EH (cell line): ENCODE results near the gene CACNA1B.
"Not testable (repeated sequence)": the region's sequence is repeated elsewhere in the genome, so short reads cannot be mapped to it uniquely, and the experiment has no call there.

Source experiments
- DNase-seq: peaks from one replicate; pipeline ENCODE4 v3.0.0-alpha.2; 2015; ENCODE audit warnings: low read depth

The CACNA1B gene

DNA sequence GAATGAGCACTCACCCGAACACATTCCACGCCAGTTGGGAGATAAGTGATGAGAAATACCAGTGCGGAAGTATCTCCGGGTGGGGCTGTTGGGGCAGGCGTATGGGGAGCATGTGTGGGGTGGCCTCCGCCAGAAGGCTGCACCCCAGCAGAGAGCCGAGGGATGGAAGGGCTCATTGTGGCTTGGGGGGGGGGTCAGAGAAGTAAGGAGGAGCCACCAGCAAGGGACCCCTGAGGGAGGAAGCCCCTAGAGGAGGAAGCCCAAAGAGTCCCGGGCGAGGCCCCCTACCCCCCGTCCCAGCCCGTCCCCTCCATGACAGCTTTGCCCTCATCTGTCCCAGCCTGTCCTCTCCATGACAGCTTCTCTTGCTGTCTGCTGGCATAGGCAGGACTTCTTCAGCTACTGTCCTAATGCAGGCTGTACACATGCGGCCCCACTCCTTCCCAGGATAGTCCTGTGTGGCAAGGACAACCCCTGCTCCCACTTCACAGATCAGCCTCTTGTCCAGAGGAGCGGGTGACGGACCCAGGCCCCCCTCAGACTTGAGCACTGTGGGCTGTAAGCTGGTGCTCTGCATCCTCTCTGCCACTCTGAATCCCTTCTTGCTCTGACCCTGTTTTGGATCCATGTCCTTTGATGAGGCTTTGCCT lies 239.6 kb downstream of the CACNA1B start:
- DNase-seq, result no peak

DNA sequence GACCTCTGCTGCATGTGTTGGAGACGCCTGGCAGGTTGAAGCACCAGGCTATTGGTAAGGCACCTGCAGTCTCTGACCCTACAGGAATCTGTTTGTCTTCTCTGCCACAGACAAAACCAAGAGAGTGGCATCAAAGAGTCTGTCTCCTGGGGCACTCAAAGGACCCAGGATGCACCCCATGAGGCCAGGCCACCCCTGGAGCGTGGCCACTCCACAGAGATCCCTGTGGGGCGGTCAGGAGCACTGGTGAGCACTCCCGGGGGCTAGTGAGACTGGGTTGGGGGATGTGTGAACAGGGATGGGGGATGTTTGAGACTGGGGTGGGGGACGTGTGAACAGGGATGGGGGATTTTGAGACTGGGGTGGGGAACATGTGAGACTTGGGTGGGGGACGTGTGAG lies 240.3 kb downstream of the CACNA1B start:
- DNase-seq, result no peak

DNA sequence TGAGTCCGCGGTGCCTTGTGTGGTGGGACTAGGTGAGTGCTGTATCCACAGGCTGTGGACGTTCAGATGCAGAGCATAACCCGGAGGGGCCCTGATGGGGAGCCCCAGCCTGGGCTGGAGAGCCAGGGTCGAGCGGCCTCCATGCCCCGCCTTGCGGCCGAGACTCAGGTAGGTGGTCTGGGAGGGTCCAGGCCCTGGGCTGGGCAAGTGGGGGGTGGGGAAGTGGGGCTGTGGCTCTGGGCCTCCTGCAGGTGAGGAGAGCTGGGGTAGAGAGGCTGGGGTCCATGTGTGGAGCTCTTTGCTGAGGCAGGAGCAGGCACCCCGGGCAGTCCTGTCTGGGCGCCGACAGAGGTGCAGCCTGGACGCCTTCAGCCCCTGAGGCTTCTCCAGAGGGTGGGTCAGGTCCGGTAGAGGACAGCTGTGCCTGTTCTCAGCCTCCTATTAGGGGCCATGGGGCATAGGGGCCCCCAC lies 241.1 kb downstream of the CACNA1B start:
- no peak for DNase-seq

DNA sequence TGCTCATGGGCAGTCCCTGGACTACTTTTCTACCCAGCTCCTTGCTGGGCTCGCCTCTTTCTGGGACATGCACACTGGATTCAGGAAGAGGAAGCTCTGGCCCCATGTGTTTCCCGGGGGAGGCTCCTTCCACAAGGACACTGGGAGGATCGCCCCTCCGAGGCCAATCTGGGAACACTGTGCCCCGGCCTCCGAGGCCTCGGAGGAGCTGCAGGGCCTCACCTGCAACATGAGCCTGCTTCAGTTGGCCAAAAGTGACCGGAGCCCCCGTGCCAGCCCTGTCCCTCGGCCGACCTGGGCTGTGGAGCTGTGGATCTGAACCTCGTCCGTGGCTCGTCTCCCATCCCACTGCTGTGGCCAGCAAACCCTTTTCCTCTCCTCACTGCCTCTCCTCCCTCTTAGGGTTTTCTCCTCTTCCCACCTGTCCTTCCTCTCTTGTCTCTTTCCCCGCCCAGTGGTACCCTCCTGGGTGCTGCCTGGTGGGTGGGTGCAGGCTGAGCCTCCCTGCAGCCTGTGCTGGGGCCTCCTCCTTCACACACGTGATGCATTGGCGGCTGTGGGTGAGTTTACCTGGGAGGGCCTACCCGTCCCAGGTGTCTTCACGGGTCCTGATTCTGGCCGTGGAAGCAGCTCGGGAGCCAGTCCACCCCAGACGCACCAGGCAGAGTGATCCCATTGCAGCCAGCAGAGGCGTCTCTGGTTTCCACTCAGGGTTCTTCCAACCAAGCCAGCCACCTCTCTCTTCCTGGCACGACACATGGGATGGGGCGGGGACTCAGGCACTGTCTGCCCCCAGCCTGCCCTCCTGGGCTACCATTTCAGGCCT lies 241.8 kb downstream of the CACNA1B start:
- DNase-seq, result no peak

DNA sequence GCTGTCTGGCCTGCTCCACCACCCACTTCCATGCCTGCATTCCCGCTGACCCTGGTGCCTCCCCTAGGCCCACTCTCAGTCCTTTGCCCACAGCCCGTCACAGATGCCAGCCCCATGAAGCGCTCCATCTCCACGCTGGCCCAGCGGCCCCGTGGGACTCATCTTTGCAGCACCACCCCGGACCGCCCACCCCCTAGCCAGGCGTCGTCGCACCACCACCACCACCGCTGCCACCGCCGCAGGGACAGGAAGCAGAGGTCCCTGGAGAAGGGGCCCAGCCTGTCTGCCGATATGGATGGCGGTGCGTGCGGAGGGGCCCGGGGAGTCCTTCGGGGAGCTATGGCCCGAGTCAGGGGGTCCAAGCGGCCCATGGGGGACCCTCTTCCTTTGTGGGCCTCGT lies 242.5 kb downstream of the CACNA1B start:
- DNase-seq, result no peak

DNA sequence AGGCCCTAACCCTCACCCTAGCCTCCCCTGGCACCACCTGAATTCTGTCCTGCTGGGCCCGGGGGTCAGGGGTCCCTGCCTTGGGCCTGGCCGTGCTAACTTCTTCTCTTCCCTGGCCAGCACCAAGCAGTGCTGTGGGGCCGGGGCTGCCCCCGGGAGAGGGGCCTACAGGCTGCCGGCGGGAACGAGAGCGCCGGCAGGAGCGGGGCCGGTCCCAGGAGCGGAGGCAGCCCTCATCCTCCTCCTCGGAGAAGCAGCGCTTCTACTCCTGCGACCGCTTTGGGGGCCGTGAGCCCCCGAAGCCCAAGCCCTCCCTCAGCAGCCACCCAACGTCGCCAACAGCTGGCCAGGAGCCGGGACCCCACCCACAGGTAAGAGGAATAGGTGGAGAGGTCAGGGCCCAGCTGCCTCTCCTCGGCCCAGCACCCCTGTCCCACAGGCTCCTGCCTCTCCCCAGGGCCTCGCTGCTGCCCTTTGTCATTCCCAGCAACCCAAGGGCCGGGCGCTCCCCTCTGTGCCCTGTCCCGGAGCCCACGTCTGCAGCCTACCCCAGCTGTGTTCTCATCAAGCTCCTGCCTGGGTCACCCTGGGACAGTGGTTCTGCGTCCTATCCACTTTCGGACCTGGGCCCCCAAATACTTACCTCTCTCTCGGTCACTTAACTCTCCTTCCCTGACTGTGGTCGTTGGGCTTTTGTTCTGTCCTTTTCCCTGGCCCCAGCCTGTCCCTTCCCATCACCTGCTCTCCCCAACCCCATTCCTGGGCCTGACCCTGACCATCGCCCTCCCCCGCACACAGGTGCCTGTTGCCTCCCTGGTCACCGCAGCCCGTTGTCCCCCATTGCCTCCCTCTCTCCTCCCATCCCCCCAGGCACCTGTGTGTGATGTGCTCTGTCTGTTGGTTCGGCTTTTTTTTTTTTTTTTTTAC lies 243.2 kb downstream of the CACNA1B start:
- no peak for DNase-seq

DNA sequence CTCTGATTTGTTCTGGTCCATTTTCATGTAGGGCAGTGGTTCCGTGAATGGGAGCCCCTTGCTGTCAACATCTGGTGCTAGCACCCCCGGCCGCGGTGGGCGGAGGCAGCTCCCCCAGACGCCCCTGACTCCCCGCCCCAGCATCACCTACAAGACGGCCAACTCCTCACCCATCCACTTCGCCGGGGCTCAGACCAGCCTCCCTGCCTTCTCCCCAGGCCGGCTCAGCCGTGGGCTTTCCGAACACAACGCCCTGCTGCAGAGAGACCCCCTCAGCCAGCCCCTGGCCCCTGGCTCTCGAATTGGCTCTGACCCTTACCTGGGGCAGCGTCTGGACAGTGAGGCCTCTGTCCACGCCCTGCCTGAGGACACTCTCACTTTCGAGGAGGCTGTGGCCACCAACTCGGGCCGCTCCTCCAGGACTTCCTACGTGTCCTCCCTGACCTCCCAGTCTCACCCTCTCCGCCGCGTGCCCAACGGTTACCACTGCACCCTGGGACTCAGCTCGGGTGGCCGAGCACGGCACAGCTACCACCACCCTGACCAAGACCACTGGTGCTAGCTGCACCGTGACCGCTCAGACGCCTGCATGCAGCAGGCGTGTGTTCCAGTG lies 244.0 kb downstream of the CACNA1B start:
- no peak for DNase-seq

DNA sequence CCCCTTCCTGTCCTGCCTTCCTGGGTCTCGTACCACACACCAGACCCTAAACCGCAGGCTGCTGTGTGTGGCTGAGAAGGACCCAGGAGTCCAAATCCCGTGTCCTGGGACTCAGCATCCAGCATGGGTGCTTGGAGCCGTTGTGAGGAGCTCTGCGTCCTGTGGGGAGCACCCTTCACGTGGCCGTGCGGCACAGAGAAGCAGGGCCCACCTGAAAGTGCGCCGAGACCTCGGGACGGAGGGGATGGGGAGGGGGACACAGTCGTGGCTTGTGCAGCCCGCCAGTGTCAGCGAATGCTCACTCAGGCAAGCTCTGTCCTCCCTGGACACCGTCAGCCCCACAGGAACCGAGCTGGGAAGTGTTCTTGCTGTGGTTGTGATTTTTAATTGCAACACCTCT lies 244.6 kb downstream of the CACNA1B start:
- no peak for DNase-seq

DNA sequence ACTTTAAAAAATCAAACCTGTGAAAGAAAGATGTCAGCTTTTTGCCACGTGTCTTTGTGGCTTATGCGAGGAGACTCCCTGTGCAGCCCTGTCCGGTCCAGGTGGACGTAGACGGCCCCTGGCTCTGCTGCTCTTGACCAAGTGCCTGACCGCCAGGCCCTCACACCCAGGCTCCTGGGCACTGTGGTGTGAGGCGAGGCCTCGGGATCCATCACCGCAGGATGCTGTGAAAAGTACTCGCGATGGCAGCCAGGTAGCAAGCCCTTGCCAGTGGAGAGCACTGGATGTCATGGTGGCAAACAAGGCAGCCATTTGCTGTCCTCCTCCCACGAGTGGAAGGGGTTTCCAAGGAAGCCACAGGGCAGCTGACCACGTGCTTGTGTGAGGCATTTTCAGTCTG lies 245.1 kb downstream of the CACNA1B start:
- DNase-seq, result no peak

DNA sequence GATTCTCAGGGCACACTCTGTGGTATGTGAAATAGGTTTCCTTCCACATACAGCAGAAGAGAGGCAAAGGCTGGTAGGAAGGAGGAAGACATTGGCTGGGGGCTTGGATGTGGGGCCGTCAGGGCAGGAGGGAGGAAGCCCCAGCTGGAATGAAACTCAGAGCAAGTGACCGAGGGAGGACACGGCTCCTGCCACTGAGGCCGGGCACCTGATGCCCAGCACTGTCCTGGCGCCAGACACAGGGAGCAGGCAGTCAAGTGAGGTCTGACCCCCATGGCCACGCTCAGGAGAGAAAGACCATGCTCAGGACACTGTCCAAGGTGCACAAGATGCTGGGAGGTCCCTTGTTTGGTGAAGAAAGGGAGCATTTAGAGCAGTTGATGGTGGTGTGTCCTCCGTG lies 245.5 kb downstream of the CACNA1B start:
- DNase-seq, result no peak

DNA sequence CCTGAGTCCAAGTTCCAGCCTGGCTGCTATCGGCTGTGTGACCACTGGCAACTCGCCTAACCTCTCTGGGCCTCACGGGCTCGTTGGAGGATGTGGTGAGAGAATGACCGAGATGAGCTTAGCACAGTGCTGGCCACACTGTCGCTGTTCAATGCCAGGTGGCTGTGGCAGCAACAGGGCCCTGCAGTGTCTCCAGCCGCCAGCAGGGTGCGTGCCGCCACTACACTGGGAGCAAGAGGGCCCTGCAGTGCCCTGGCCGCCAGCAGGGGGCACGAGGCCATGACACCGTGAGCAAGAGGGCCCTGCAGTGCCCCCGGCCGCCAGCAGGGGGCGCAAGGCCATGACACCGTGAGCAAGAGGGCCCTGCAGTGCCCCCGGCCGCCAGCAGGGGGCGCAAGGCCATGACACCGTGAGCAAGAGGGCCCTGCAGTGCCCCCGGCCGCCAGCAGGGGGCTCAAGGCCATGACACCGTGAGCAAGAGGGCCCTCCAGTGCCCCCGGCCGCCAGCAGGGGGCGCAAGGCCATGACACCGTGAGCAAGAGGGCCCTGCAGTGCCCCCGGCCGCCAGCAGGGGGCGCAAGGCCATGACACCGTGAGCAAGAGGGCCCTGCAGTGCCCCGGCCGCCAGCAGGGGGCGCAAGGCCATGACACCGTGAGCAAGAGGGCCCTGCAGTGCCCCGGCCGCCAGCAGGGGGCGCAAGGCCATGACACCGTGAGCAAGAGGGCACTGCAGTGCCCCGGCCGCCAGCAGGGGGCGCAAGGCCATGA lies 248.7 kb downstream of the CACNA1B start:
- not testable (repeated sequence) for DNase-seq

DNA sequence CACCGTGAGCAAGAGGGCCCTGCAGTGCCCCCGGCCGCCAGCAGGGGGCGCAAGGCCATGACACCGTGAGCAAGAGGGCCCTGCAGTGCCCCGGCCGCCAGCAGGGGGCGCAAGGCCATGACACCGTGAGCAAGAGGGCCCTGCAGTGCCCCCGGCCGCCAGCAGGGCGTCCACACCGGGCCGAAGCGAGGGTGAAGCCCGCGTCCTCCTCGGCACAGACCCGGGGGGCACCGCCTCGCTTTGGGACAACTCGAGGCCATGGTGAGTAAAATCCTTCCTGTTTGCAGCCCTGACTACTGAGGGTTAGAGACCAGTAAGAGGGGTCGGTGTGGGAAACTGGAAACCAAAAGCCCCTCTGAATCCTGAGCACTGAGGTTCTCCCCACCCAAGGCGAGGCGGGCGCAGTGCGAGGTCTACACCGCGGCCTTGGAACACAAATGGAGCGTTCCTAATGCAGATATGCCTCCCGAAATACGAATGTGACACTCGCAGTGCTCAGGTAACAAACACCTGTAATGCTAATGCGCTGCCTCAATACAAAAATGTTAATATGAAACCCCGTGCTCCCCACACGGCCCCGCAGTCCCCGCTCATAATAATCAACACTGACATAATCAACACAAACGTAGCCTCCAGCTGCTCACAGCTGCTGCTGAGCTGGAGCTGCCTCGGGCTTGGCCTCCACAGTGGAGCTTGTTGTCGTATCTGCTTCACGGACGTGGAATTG lies 249.4 kb downstream of the CACNA1B start:
- DNase-seq, result not testable (repeated sequence)

DNA sequence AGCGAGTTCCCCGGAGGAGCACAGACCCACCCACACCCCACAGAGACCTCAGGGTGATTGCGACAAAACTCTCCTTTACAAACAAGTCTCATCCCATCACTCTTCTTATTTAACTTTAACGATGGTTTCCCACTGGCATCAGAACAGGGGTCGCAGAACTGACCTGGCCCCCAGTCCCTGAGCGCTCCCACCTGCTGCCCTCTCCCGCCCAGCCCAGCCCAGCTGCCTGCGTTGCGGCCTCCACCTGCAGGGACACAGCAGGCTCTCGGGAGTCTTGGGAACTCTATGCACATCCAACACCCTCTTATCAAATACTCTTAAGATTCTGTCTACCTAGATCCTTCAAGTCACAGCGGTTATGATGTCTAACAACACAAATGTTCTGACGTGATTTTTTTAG lies 250.4 kb downstream of the CACNA1B start:
- DNase-seq, result not testable (repeated sequence)

DNA sequence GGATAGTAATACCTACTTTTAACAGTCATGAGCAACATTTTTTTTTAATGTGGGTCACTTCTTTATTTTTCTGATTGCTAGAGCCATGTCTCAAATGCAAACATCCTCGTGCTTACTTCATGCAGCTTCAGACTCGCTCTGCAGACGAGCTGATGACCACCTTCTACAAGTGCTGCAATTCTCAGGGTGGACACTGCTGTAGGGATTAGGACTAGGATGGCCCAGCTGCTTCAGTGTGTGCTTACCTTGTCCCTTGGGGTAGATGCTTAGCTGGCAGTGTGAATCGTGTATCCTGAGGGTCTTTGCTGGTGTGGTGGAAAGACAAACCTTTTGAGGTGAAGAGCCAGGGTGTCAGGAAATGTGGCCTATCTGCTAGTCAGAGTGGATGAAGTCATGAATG lies 251.7 kb downstream of the CACNA1B start:
- not testable (repeated sequence) for DNase-seq

DNA sequence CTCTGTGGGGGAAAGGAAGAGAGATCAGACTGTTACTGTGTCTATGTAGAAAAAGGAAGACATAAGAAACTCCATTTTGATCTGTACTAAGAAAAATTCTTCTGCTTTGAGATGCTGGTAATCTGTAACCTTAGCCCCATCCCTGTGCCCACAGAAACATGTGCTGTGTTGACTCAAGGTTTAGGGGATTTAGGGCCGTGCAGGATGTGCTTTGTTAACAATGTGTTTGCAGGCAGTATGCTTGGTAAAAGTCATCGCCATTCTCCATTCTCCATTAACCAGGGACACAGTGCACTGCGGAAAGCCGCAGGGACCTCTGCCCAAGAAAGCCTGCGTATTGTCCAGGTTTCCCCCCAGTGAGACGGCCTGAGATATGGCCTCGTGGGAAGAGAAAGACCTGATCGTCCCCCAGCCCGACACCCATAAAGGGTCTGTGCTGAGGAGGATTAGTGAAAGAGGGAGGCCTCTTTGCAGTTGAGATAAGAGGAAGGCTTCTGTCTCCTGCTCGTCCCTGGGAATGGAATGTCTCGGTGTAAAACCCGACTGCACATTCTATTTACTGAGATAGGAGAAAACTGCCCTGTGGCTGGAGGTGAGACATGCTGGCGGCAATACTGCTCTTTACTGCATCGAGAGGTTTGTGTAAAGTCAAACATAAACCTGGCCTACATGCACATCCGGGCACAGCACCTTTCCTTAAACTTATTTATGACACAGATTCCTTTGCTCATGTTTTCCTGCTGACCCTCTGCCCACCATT lies 255.5 kb downstream of the CACNA1B start:
- DNase-seq, result not testable (repeated sequence)

DNA sequence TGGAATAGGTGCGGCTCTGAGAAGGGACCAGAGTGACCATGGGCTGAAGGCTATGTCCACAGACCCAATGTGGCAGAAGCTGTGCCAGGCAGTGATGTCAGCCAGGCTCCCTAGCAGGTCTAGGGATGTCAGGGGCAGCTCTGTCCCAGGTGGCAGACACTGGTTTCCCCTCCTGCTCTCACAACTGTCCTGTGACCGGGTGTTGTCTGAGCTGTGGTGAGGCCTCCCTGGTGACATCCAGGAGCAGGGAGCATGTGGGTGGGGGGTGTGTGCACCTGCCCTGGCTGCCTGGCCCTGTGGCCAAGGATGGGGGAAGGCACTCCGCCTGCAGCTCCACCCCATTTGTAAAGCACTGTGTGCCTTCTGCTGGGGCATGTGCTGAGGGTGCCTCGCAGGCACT lies 257.0 kb downstream of the CACNA1B start:
- not testable (repeated sequence) for DNase-seq

DNA sequence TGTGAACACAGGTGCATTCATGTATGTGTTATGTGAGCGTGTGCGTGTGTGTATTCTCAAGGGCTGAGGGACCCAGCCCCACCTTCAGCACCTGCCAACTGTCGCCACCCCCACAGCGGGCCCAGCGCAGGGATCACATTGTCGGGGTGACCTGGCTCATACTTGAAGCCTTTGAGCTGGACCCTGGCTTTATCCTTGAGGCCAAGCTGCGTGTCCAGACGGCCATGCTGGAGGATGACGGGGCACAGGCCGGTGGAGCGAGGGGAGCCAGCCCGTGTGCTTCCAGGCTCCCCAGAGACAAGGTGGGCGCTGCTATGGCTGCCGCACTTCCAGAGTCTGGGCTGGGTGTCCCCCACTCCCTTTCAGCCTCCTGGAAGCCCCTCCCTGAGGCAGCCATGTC lies 261.5 kb downstream of the CACNA1B start:
- DNase-seq, result not testable (repeated sequence)

DNA sequence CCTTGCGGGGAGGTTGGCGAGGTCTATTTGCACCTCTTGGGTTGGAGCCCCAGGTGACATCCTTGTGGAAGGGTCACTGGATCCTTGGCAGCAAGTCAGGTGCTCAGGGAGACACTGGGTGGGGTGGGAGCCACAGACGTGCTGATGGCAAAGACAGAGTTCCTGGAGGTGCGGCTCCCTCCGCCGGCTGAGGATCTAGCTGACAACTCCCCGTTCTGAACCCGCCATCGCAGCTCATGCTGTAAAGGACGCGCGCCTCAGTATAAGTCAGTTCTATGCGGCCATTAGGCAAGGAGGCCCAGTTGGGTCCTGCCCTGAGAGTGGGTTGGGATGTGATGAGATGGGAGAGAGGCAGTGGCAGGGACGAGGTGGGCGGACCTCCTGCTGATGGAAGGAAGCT lies 263.4 kb downstream of the CACNA1B start:
- not testable (repeated sequence) for DNase-seq

DNA sequence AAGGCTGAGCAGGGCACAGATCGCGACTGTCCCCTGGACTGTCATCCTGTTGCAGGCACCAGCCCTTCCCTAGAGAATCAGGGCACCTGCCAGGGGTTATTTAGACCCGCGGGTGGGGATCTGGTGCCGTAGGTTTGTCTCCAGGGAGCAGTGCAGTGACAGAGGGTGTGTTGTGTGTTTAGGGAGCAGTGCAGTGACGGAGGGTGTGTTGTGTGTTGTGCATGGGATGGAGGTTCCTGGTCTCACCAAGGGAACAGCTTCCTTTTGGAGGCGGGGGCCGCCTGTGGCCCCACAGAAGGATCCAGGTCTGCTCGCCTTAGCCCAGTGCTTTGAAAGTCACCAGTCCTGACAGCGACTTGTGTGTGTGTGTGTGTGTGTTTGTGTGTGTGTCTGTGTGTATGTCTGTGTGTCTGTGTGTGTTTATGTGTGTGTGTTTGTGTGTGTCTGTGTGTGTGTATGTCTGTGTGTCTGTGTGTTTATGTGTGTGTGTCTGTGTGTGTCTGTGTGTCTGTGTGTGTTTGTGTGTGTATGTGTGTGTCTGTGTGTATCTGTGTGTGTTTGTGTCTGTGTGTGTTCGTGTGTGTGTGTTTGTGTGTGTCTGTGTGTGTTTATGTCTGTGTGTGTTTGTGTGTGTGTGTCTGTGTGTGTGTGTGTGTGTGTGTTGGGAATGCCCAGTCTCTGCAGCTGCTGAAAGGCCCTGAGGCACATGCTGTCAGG lies 265.1 kb downstream of the CACNA1B start:
- DNase-seq, result not testable (repeated sequence)
